ENCODE data around the gene TSC22D1. TPM values are rescaled to one million over a fixed set of nuclear protein-coding genes. Genes with fewer than 3 reads are reported as not detected.

TSC22D1 gene
- total RNA-seq, 1 donor: 173 TPM

GRCh38 chr13:44398606-44399005, 177.5 kb downstream of the TSC22D1 start:
- Histone ChIP-seq H3K4me1 (ENCODE audit: insufficient read depth, low read length) (peaks cover 7% of the 10 kb centered on the region), H2AFZ (ENCODE audit: low read length) (no peak overlapping the region), H3K4me2 (ENCODE audit: insufficient read depth, low read length) (no peak overlapping the region), H3K79me2 (ENCODE audit: insufficient read depth, low read length) (no peaks in the 10 kb centered on the region), H3K27ac (ENCODE audit: low read depth, low read length) (no peak overlapping the region), H3K36me3 (ENCODE audit: insufficient read depth, low read length) (no peaks in the 10 kb centered on the region), H3K27me3 (ENCODE audit: insufficient read depth, low read length) (peaks cover 3% of the 10 kb centered on the region), H3K4me3 (ENCODE audit: insufficient read depth, low read length) (no peak overlapping the region), H4K20me1 (ENCODE audit: insufficient read depth, low read length) (no peaks in the 10 kb centered on the region), H3K9me3 (ENCODE audit: low read depth, low read length) (no peaks in the 10 kb centered on the region)
- no peak for DNase-seq (ENCODE audit: insufficient read length, low spot score, missing footprints)
- TF ChIP-seq CTCF (IDR thresholded peaks at IDR 0.05; ENCODE audit: extremely low read depth, low read depth, low read length): no peak

GRCh38 chr13:44397766-44398223, 178.3 kb downstream of the TSC22D1 start:
- Histone ChIP-seq H3K4me2 (ENCODE audit: insufficient read depth, low read length) (no peak overlapping the region), H3K9me3 (ENCODE audit: low read depth, low read length) (no peaks in the 10 kb centered on the region), H3K4me1 (ENCODE audit: insufficient read depth, low read length) (peaks cover 7% of the 10 kb centered on the region), H4K20me1 (ENCODE audit: insufficient read depth, low read length) (no peaks in the 10 kb centered on the region), H3K79me2 (ENCODE audit: insufficient read depth, low read length) (no peaks in the 10 kb centered on the region), H3K36me3 (ENCODE audit: insufficient read depth, low read length) (no peaks in the 10 kb centered on the region), H3K27ac (ENCODE audit: low read depth, low read length) (no peak overlapping the region), H2AFZ (ENCODE audit: low read length) (no peak overlapping the region), H3K4me3 (ENCODE audit: insufficient read depth, low read length) (no peak overlapping the region), H3K27me3 (ENCODE audit: insufficient read depth, low read length) (no peaks in the 10 kb centered on the region)
- peak; percentile 81 for DNase-seq (ENCODE audit: insufficient read length, low spot score, missing footprints)
- TF ChIP-seq CTCF (IDR thresholded peaks at IDR 0.05; ENCODE audit: extremely low read depth, low read depth, low read length): no peak

- peak overlapping the region; percentile 18 for H2AFZ ChIP-seq (ENCODE audit: low read length)
- no peaks in the 10 kb centered on the region for H4K20me1 ChIP-seq (ENCODE audit: insufficient read depth, low read length)
- no peak overlapping the region for H3K4me3 ChIP-seq (ENCODE audit: insufficient read depth, low read length)
- no peak for TF ChIP-seq CTCF (IDR thresholded peaks at IDR 0.05; ENCODE audit: extremely low read depth, low read depth, low read length)
- no peaks in the 10 kb centered on the region for H3K36me3 ChIP-seq (ENCODE audit: insufficient read depth, low read length)
- H3K79me2 ChIP-seq (ENCODE audit: insufficient read depth, low read length): no peaks in the 10 kb centered on the region
- no peak overlapping the region for H3K27ac ChIP-seq (ENCODE audit: low read depth, low read length)
- H3K27me3 ChIP-seq (ENCODE audit: insufficient read depth, low read length): no peaks in the 10 kb centered on the region
- H3K9me3 ChIP-seq (ENCODE audit: low read depth, low read length): no peaks in the 10 kb centered on the region
- DNase-seq (ENCODE audit: insufficient read length, low spot score, missing footprints): peak; percentile 86
- peak overlapping the region; percentile 46 for H3K4me2 ChIP-seq (ENCODE audit: insufficient read depth, low read length)
- peaks cover 7% of the 10 kb centered on the region for H3K4me1 ChIP-seq (ENCODE audit: insufficient read depth, low read length)
Measured at GRCh38 chr13:44396701-44397580, 179.2 kb downstream of the TSC22D1 start.

GRCh38 chr13:44395976-44396694, 180.0 kb downstream of the TSC22D1 start:
- no peaks in the 10 kb centered on the region for H4K20me1 ChIP-seq (ENCODE audit: insufficient read depth, low read length)
- H3K27ac ChIP-seq (ENCODE audit: low read depth, low read length): no peak overlapping the region
- no peaks in the 10 kb centered on the region for H3K36me3 ChIP-seq (ENCODE audit: insufficient read depth, low read length)
- peaks cover 7% of the 10 kb centered on the region for H3K4me1 ChIP-seq (ENCODE audit: insufficient read depth, low read length)
- TF ChIP-seq CTCF (IDR thresholded peaks at IDR 0.05; ENCODE audit: extremely low read depth, low read depth, low read length): no peak
- H2AFZ ChIP-seq (ENCODE audit: low read length): no peak overlapping the region
- DNase-seq (ENCODE audit: insufficient read length, low spot score, missing footprints): peak; percentile 58
- no peaks in the 10 kb centered on the region for H3K79me2 ChIP-seq (ENCODE audit: insufficient read depth, low read length)
- no peak overlapping the region for H3K4me3 ChIP-seq (ENCODE audit: insufficient read depth, low read length)
- no peaks in the 10 kb centered on the region for H3K9me3 ChIP-seq (ENCODE audit: low read depth, low read length)
- H3K4me2 ChIP-seq (ENCODE audit: insufficient read depth, low read length): no peak overlapping the region
- no peaks in the 10 kb centered on the region for H3K27me3 ChIP-seq (ENCODE audit: insufficient read depth, low read length)
